Pancreas (tissue), 10 donors: Measurements from ENCODE around the gene UBE2E2. TPM values are rescaled to one million over a fixed set of nuclear protein-coding genes. Genes with fewer than 3 reads are reported as not detected.

Source experiments
- ATAC-seq, 4 donors: fragments of 200-7000 bp; cut with Tn5 transposase; one replicate each; pipeline versions ENCODE4 v1.8.0 to v1.9.1; 2020; ENCODE audit warnings: mild to moderate bottlenecking in 4 of 4, moderate library complexity in 4 of 4
- DNase-seq, 6 donors: peaks; one replicate each; pipeline ENCODE4 v3.0.0-alpha.2; 2020
- FAIRE-seq: peaks from 2 replicates; lab custom pipeline; 2012; peaks lifted over from hg19 to GRCh38; lab: Jason Lieb, UNC
- H3K27ac ChIP-seq, 4 donors: fragments of 200-600 bp; sonication (generic); 1 replicate in 3 of 4; 2 replicates in 1 of 4; pipeline versions ENCODE4 v1.5.0 to v1.8.0; 2020
- H3K27me3 ChIP-seq, 4 donors: fragments of 200-600 bp; one replicate each; pipeline ENCODE4 v1.8.0; 2021
- H3K36me3 ChIP-seq, 3 donors: fragments of 200-600 bp; sonication (generic) in 1 of 3; one replicate each; pipeline versions ENCODE4 v1.5.0 to v1.8.0; 2020 to 2021
- H3K4me1 ChIP-seq, 3 donors: fragments of 200-600 bp; one replicate each; pipeline ENCODE4 v1.8.0; 2021
- H3K4me3 ChIP-seq, 4 donors: fragments of 200-600 bp; sonication (generic) in 2 of 4; one replicate each; pipeline versions ENCODE4 v1.5.0 to v1.8.0; 2020 to 2021
- H3K9me3 ChIP-seq, 4 donors: fragments of 200-600 bp; one replicate each; pipeline ENCODE4 v1.8.0; 2021
- WGBS, 2 donors: extraction: QIAGEN DNeasy Blood & Tissue Kit; methylation state at CpG; one replicate each; pipeline ENCODE4 v1.1.7; 2013; 5-methylcytosine and 5-hydroxymethylcytosine counted together
- intact Hi-C, 3 donors: fragments of 100-400 bp; cut with DNase I; formaldehyde crosslinking; loops; one replicate each; pipeline versions ENCODE4 v1.11.1 to v1.14.2; 2022
- polyA plus RNA-seq, 2 donors: library from polyadenylated mRNA; stranded (reverse); fragments of 200-250 nt; gene quantifications; one replicate each; pipeline ENCODE4 v1.2.3, GENCODE V29; 2013
- total RNA-seq, 6 donors: library from RNA; stranded (reverse); fragmentation: NEBNext Ultra II Directional in 4 of 6; extraction: Animal tissue kit (Norgen Biotek cat#: 25700) in 4 of 6; gene quantifications; one replicate each; pipeline versions ENCODE4 v1.2.1 to v1.2.4, GENCODE V29; 2021 to 2023
- TF ChIP-seq, protein P1 (sequence below), 4 donors: fragments of 200-600 bp; sonication (generic) in 3 of 4; IDR thresholded peaks; one replicate each; pipeline versions ENCODE4 v1.5.0 to v1.8.0; 2021; ENCODE audit warnings: antibody characterized with exemption in 4 of 4
- donor health status: healthy with polysubstance abuse.
- donor health status: DM: no; HTN: no; CAD: no; lungs with moderate emphysema.
- donor health status: DM: no; HTN: no; CAD: no.
- donor health status: control.
- donor health status: control.
- donor health status: Bipolar disorder and iron deficiency.
- donor health status: DM: yes; HTN: yes; CAD: no.
- donor health status: DM: no; HTN: no; CAD: no.
- donor health status: DM: no; HTN: no; CAD: no.
- donor health status: DM: yes; HTN: yes; CAD: no.

The UBE2E2 gene
- total and polyA plus RNA-seq, 8 donors: 3.3 to 11.6 (median 5.8) TPM

DNA sequence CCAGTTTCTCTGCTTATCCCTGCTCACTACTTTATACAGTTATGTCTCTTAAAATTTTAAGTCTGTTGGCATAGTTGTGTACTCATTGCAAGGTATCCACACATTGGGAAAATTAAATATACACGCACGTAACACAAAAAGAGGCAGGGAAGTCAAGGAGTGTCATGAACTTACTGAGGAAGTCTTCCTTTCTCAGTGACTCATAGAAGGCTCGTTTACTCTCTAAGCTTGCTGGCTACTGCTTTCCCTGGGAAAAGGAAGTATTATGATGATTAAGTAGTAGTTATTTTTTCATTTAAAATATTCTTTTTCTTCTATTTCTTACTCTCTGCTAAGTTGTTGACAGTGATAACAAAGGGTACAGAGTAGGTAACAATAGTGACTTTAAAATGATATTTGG, 287.3 kb downstream of the UBE2E2 start:
- intact Hi-C loops: no loop called here
- no peaks in the 10 kb centered on the region for H3K9me3 ChIP-seq
- no peaks in the 10 kb centered on the region for H3K36me3 ChIP-seq
- FAIRE-seq (no peak), DNase-seq (no peak), ATAC-seq (no peak)
- TF ChIP-seq, protein P1, sequence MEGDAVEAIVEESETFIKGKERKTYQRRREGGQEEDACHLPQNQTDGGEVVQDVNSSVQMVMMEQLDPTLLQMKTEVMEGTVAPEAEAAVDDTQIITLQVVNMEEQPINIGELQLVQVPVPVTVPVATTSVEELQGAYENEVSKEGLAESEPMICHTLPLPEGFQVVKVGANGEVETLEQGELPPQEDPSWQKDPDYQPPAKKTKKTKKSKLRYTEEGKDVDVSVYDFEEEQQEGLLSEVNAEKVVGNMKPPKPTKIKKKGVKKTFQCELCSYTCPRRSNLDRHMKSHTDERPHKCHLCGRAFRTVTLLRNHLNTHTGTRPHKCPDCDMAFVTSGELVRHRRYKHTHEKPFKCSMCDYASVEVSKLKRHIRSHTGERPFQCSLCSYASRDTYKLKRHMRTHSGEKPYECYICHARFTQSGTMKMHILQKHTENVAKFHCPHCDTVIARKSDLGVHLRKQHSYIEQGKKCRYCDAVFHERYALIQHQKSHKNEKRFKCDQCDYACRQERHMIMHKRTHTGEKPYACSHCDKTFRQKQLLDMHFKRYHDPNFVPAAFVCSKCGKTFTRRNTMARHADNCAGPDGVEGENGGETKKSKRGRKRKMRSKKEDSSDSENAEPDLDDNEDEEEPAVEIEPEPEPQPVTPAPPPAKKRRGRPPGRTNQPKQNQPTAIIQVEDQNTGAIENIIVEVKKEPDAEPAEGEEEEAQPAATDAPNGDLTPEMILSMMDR (IDR thresholded peaks at IDR 0.05): no peak
- H3K4me3 ChIP-seq: no peak overlapping the region
- H3K4me1 ChIP-seq: peaks cover 9 to 11% (median 10%) of the 10 kb centered on the region in 3 donors
- no peaks in the 10 kb centered on the region for H3K27me3 ChIP-seq
- H3K27ac ChIP-seq: no peak overlapping the region
- WGBS, 2 donors: 72 to 83% methylated on average over 3 of the region's 3 CpGs

DNA sequence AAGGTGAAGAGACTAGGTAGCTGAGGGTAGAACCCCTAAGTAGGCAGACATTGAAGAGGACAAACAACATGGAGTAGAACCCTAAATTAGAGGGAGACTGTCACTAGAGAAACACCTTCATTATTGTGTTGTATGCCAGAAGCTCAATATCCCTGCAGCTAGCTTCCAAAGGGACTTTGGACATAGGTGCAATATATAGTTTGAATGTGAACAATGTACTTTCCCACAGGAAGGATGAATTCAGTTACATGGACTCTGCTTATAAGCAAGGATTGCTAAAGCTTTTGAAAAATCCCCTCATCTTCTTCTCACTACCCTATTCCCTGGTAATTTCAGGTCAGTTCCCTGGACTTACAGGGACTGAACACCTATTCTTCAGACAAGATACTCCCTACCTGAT, 288.9 kb downstream of the UBE2E2 start:
- TF ChIP-seq, protein P1 (IDR thresholded peaks at IDR 0.05): no peak
- no peaks in the 10 kb centered on the region for H3K36me3 ChIP-seq
- intact Hi-C loops: no loop called here
- FAIRE-seq (no peak), ATAC-seq (no peak), DNase-seq (no peak)
- no peaks in the 10 kb centered on the region for H3K9me3 ChIP-seq
- H3K27ac ChIP-seq: no peak overlapping the region
- peaks cover 9 to 11% (median 10%) of the 10 kb centered on the region in 3 donors for H3K4me1 ChIP-seq
- H3K4me3 ChIP-seq: no peak overlapping the region
- H3K27me3 ChIP-seq: no peaks in the 10 kb centered on the region

DNA sequence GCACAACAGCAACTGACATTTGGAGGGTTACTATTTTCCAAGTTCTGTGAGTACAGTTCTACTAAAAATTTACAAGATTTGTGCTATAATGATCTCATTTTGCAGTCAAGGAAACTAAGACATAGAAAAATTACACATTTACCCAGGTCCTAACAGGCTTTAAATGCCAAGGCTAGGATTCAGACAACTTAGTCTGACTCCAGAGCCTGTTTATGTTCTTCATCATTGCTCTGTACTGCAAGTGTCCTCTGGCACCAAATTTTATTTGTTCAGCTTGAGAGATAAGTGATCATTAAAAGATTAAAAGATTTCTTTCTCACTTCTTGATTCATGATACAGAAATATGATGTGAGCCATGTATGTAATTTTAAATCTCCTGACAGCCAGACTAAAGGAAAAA, 290.8 kb downstream of the UBE2E2 start:
- no peaks in the 10 kb centered on the region for H3K27me3 ChIP-seq
- peaks cover 9 to 11% (median 10%) of the 10 kb centered on the region in 3 donors for H3K4me1 ChIP-seq
- ATAC-seq (no peak), DNase-seq (no peak), FAIRE-seq (no peak)
- H3K4me3 ChIP-seq: no peak overlapping the region
- no peaks in the 10 kb centered on the region for H3K9me3 ChIP-seq
- H3K27ac ChIP-seq: no peak overlapping the region
- no peaks in the 10 kb centered on the region for H3K36me3 ChIP-seq
- TF ChIP-seq, protein P1 (IDR thresholded peaks at IDR 0.05): no peak
- intact Hi-C loops: no loop called here

DNA sequence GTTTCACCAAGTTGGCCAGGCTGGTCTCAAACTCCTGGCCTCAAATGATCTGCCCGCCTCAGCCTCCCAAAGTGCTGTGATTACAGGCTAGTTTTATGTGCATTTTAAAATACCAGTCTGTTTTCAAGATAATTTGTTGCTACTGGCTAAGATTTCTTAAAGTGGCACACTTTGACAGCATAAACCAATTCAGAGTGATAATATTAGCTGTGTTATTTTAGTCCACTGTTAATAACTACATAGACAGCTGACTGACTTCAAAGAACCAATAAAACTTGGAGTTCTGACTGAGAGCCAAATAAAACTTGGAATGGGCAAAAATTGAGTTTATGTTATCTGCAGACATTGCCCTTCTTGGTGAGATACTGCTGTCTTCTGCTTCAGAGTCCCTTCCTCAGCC, 291.8 kb downstream of the UBE2E2 start:
- intact Hi-C loops: no loop called here
- WGBS, 2 donors: 98 to 100% methylated on average over 1 of the region's 1 CpG
- no peak for FAIRE-seq

DNA sequence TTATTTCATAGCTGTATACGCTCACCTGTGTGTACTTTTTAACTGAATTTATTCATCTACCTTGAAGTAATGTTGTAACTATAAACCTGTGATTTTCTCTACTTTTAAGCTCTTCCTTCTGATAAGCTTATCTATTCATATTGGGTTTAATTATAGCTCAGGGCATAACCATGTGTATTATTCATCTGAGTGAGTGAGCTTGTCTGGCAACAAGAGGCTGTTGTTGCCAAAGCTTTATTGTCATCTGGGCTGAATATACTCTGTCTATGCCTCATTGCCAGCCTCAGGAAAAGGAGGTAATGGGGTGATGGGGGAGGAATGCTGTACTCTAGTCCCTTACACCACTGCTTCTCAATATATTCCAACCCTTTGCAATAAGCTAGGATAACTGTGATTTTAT, 292.4 kb downstream of the UBE2E2 start:
- Histone ChIP-seq H3K36me3 (no peaks in the 10 kb centered on the region), H3K4me3 (no peak overlapping the region), H3K9me3 (no peaks in the 10 kb centered on the region), H3K4me1 (peaks cover 9 to 11% (median 10%) of the 10 kb centered on the region in 3 donors), H3K27ac (no peak overlapping the region), H3K27me3 (no peaks in the 10 kb centered on the region)
- DNase-seq (no peak), FAIRE-seq (no peak), ATAC-seq (no peak)
- intact Hi-C loops: no loop called here
- TF ChIP-seq, protein P1 (IDR thresholded peaks at IDR 0.05): no peak
- 85 to 94% methylated on average over 1 of the region's 1 CpG for WGBS, 2 donors

More for the DNA sequence above, 291.8 kb downstream of the UBE2E2 start:
- TF ChIP-seq, protein P1 (IDR thresholded peaks at IDR 0.05): no peak
- Histone ChIP-seq H3K9me3 (no peaks in the 10 kb centered on the region), H3K4me1 (peaks cover 9 to 11% (median 10%) of the 10 kb centered on the region in 3 donors), H3K36me3 (no peaks in the 10 kb centered on the region), H3K27me3 (no peaks in the 10 kb centered on the region), H3K27ac (no peak overlapping the region), H3K4me3 (no peak overlapping the region)
- no peak for DNase-seq
- ATAC-seq: no peak
